Natural killer cell (primary cell): ENCODE data around the gene CERS4. TPM values are rescaled to one million over a fixed set of nuclear protein-coding genes. Genes with fewer than 3 reads are reported as not detected.
"Not testable (repeated sequence)": the region's sequence is repeated elsewhere in the genome, so short reads cannot be mapped to it uniquely, and the experiment has no call there.

Source experiments
- ATAC-seq, 3 donors: fragments of 150-1000 bp in 2 of 3; fragments of 200-7000 bp in 1 of 3; cut with Tn5 transposase; 1 replicate in 1 of 3; 2 replicates in 2 of 3; pipeline ENCODE4 v1.10.0; 2021; ENCODE audit warnings: mild to moderate bottlenecking in 2 of 3, moderate library complexity in 2 of 3
- DNase-seq, 2 donors: peaks; one replicate each; pipeline versions ENCODE4 v3.0.0 to v3.0.0-alpha.2; 2013 to 2021; ENCODE audit warnings: mixed read lengths in 1 of 2
- H3K27ac ChIP-seq: one replicate; pipeline ENCODE4 v1.5.1; 2013; ENCODE audit warnings: mild to moderate bottlenecking, low read length
- H3K27me3 ChIP-seq: one replicate; pipeline ENCODE4 v1.6.1; 2013; ENCODE audit warnings: low read length; ENCODE audit not compliant: control insufficient read depth, insufficient read depth
- H3K36me3 ChIP-seq: one replicate; pipeline ENCODE4 v1.6.1; 2013; ENCODE audit warnings: low read length; ENCODE audit not compliant: control insufficient read depth, insufficient read depth
- H3K4me1 ChIP-seq: one replicate; pipeline ENCODE4 v1.6.1; 2013; ENCODE audit warnings: low read length; ENCODE audit not compliant: control insufficient read depth, insufficient read depth
- H3K4me3 ChIP-seq: one replicate; pipeline ENCODE4 v1.5.1; 2013; ENCODE audit warnings: low read length
- H3K9me3 ChIP-seq: one replicate; pipeline ENCODE4 v1.6.1; 2013; ENCODE audit warnings: low read length; ENCODE audit not compliant: control insufficient read depth, insufficient read depth
- H3K27ac Mint-ChIP-seq, 2 donors: one replicate each; pipeline ENCODE4 v1.8.0; 2022; ENCODE audit warnings: mild to moderate bottlenecking in 2 of 2, mixed read lengths in 2 of 2, moderate library complexity in 1 of 2
- H3K27me3 Mint-ChIP-seq, 2 donors: one replicate each; pipeline ENCODE4 v1.8.0; 2022; ENCODE audit warnings: low read depth in 2 of 2, mixed read lengths in 2 of 2
- H3K36me3 Mint-ChIP-seq: one replicate; pipeline ENCODE4 v1.8.0; 2022; ENCODE audit warnings: mixed read lengths
- H3K4me1 Mint-ChIP-seq, 2 donors: one replicate each; pipeline ENCODE4 v1.8.0; 2022; ENCODE audit warnings: mixed read lengths in 2 of 2
- H3K4me3 Mint-ChIP-seq: one replicate; pipeline ENCODE4 v1.8.0; 2022; ENCODE audit warnings: mild to moderate bottlenecking, moderate library complexity, mixed read lengths
- H3K9me3 Mint-ChIP-seq, 2 donors: one replicate each; pipeline ENCODE4 v1.8.0; 2022; ENCODE audit warnings: mixed read lengths in 2 of 2
- WGBS: methylation state at CpG from one replicate; pipeline ENCODE4 v1.1.7; 2013; ENCODE audit warnings: missing lambda C conversion rate; ENCODE audit not compliant: insufficient coverage; 5-methylcytosine and 5-hydroxymethylcytosine counted together
- intact Hi-C: fragments of 100-400 bp; cut with micrococcal nuclease; formaldehyde crosslinking; loops from one replicate; pipeline ENCODE4 v1.14.2; 2022
- total RNA-seq, 4 donors: library from RNA; stranded (reverse); fragments of 120-200 nt in 1 of 4; gene quantifications; one replicate each; pipeline versions ENCODE4 v1.2.3 to v1.2.4, GENCODE V29; 2013 to 2022
- TF ChIP-seq, protein P1 (sequence below): fragments of 200-600 bp; IDR thresholded peaks from one replicate; pipeline ENCODE4 v1.8.0; 2022; ENCODE audit warnings: antibody characterized with exemption

Gene CERS4
- total RNA-seq, 3 donors from 2014 or later (not counting 1 experiment from before 2014, with no cell fraction given) = 50.0 to 70.8 (median 69.8) TPM

- Mint-ChIP-seq H3K36me3 (no peaks in the 10 kb centered on the region), H3K27me3 (no peaks in the 10 kb centered on the region), H3K4me1 (peaks cover 13 to 26% of the 10 kb centered on the region in 2 donors), H3K4me3 (no peak overlapping the region), H3K27ac (no peak overlapping the region), H3K9me3 (no peaks in the 10 kb centered on the region)
- H3K27ac ChIP-seq = no peak overlapping the region
- no peaks in the 10 kb centered on the region for H3K27me3 ChIP-seq
- peaks cover 15% of the 10 kb centered on the region for H3K4me1 ChIP-seq
- TF ChIP-seq, protein P1, sequence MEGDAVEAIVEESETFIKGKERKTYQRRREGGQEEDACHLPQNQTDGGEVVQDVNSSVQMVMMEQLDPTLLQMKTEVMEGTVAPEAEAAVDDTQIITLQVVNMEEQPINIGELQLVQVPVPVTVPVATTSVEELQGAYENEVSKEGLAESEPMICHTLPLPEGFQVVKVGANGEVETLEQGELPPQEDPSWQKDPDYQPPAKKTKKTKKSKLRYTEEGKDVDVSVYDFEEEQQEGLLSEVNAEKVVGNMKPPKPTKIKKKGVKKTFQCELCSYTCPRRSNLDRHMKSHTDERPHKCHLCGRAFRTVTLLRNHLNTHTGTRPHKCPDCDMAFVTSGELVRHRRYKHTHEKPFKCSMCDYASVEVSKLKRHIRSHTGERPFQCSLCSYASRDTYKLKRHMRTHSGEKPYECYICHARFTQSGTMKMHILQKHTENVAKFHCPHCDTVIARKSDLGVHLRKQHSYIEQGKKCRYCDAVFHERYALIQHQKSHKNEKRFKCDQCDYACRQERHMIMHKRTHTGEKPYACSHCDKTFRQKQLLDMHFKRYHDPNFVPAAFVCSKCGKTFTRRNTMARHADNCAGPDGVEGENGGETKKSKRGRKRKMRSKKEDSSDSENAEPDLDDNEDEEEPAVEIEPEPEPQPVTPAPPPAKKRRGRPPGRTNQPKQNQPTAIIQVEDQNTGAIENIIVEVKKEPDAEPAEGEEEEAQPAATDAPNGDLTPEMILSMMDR = no peak
- 50% methylated on average over 2 of the region's 3 CpGs for whole genome bisulfite sequencing
- DNase-seq (no peak), ATAC-seq (no peak)
- no peaks in the 10 kb centered on the region for H3K9me3 ChIP-seq
- intact Hi-C loops = no loop called here
- no peak overlapping the region for H3K4me3 ChIP-seq
- peaks cover 6% of the 10 kb centered on the region for H3K36me3 ChIP-seq
Measured at GRCh38 chr19:8265872-8266271, 56.7 kb downstream of the CERS4 start.

- Histone ChIP-seq H3K36me3 (no peaks in the 10 kb centered on the region), H3K4me1 (peaks cover 12% of the 10 kb centered on the region), H3K27me3 (no peaks in the 10 kb centered on the region), H3K4me3 (no peak overlapping the region), H3K9me3 (no peaks in the 10 kb centered on the region), H3K27ac (peak overlapping the region; percentile 84)
- TF ChIP-seq, protein P1 = no peak
- intact Hi-C loops = no loop called here
- H3K9me3 Mint-ChIP-seq = no peaks in the 10 kb centered on the region
- 86% methylated on average over 2 of the region's 3 CpGs for WGBS
- H3K4me1 Mint-ChIP-seq = peaks cover 13 to 15% of the 10 kb centered on the region in 2 donors
- DNase-seq (no peak), ATAC-seq (no peak)
- H3K27ac Mint-ChIP-seq = peak overlapping the region; percentile 84 to 92
- no peaks in the 10 kb centered on the region for H3K27me3 Mint-ChIP-seq
- peak overlapping the region; percentile 94 for H3K4me3 Mint-ChIP-seq
- H3K36me3 Mint-ChIP-seq = no peaks in the 10 kb centered on the region
Measured at GRCh38 chr19:8269724-8270123, 60.6 kb downstream of the CERS4 start.

DNA sequence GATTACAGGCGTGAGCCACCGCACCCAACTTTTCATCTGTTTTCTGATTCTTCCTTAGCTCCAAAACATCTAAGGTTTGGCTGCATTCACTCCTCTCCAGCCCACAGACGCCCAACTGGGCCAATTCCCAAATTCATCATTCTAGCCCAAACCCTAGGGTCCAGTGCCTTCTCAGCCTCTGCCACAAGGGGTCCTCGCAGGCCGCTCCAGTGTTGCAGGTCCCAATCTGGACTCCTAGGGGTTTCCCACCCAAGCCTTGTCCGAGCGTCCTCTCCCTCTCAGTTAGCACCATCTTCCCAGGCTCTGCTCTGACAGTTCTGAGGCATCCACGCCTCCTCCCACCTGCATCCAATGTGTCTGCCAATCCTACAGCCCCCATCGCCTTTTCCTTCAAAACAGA lies 67.3 kb downstream of the CERS4 start:
- H3K27me3 ChIP-seq, H3K27ac Mint-ChIP-seq, H3K4me3 ChIP-seq, H3K4me3 Mint-ChIP-seq, DNase-seq, H3K4me1 ChIP-seq, H3K36me3 ChIP-seq, intact Hi-C loops, H3K4me1 Mint-ChIP-seq, H3K36me3 Mint-ChIP-seq, H3K27ac ChIP-seq, H3K9me3 Mint-ChIP-seq, H3K9me3 ChIP-seq, H3K27me3 Mint-ChIP-seq: not testable (repeated sequence)
- WGBS = no CpG with 5 or more reads among the region's 9 CpGs
- ATAC-seq = peak; percentile 56 to 93 (median 78)

GRCh38 chr19:8291337-8291736 lies 82.2 kb downstream of the CERS4 start:
- WGBS = no CpG with 5 or more reads among the region's 9 CpGs
- H3K9me3 ChIP-seq, H3K27me3 ChIP-seq, H3K4me3 ChIP-seq, H3K27ac ChIP-seq, H3K4me3 Mint-ChIP-seq, H3K36me3 Mint-ChIP-seq, H3K4me1 Mint-ChIP-seq, H3K4me1 ChIP-seq, H3K36me3 ChIP-seq, H3K27me3 Mint-ChIP-seq, H3K27ac Mint-ChIP-seq, H3K9me3 Mint-ChIP-seq, intact Hi-C loops, DNase-seq: not testable (repeated sequence)
- peak in 2 of 3 donors; percentile 81 to 88 for ATAC-seq

GRCh38 chr19:8302357-8302691 lies 93.2 kb downstream of the CERS4 start:
- no peaks in the 10 kb centered on the region for H3K36me3 Mint-ChIP-seq
- intact Hi-C loops = no loop called here

More at GRCh38 chr19:8302357-8302691, 93.2 kb downstream of the CERS4 start:
- WGBS = 94% methylated on average over 9 of the region's 11 CpGs
- peak in 1 of 2 donors; percentile 9 for DNase-seq
- H3K27ac Mint-ChIP-seq = no peak overlapping the region
- peaks cover 16 to 25% of the 10 kb centered on the region in 2 donors for H3K4me1 Mint-ChIP-seq
- no peaks in the 10 kb centered on the region for H3K27me3 Mint-ChIP-seq
- TF ChIP-seq, protein P1 = no peak
- H3K9me3 ChIP-seq = no peaks in the 10 kb centered on the region
- no peaks in the 10 kb centered on the region for H3K9me3 Mint-ChIP-seq
- no peaks in the 10 kb centered on the region for H3K27me3 ChIP-seq
- H3K4me3 ChIP-seq = no peak overlapping the region
- ATAC-seq = no peak
- H3K36me3 ChIP-seq = peaks cover 3% of the 10 kb centered on the region
- H3K4me1 ChIP-seq = peaks cover 24% of the 10 kb centered on the region
- no peak overlapping the region for H3K4me3 Mint-ChIP-seq
- H3K27ac ChIP-seq = no peak overlapping the region
